ENCODE data around the gene RETNLB. TPM values are rescaled to one million over a fixed set of nuclear protein-coding genes. Genes with fewer than 3 reads are reported as not detected.

RETNLB gene
- total RNA-seq, 1 donor from 2014 or later = not detected

- no peak overlapping the region for H3K9ac ChIP-seq (ENCODE audit: low read length)
- H2AFZ ChIP-seq (ENCODE audit: low read depth, low read length) = no peak overlapping the region
- H3K4me3 Mint-ChIP-seq (ENCODE audit: unreplicated experiment) = no peak overlapping the region
- no peaks in the 10 kb centered on the region for H3K4me1 Mint-ChIP-seq (ENCODE audit: low read depth, unreplicated experiment)
- H3K27me3 ChIP-seq (ENCODE audit: insufficient read depth, low read length) = no peaks in the 10 kb centered on the region
- TF ChIP-seq CTCF (IDR thresholded peaks at IDR 0.05; ENCODE audit: insufficient read depth, low read depth, low read length) (no peak), EZH2 (IDR thresholded peaks at IDR 0.05; ENCODE audit: insufficient read depth, low read length) (no peak)
- FAIRE-seq (no peak), DNase-seq (ENCODE audit: low read depth) (no peak)
- no peaks in the 10 kb centered on the region for H3K36me3 ChIP-seq (ENCODE audit: insufficient read depth, low read length)
- no peaks in the 10 kb centered on the region for H3K79me2 ChIP-seq (ENCODE audit: insufficient read depth, low read length)
- H3K27ac ChIP-seq (ENCODE audit: low read depth, low read length) = no peak overlapping the region
- no peaks in the 10 kb centered on the region for H4K20me1 ChIP-seq (ENCODE audit: insufficient read depth, low read length)
- no peak overlapping the region for H3K4me3 ChIP-seq (ENCODE audit: insufficient read depth, low read depth, low read length)
- no peak overlapping the region for H3K4me2 ChIP-seq (ENCODE audit: low read length)
- no peaks in the 10 kb centered on the region for H3K36me3 Mint-ChIP-seq (ENCODE audit: low read depth, unreplicated experiment)
- no peaks in the 10 kb centered on the region for H3K9me3 Mint-ChIP-seq (ENCODE audit: unreplicated experiment)
- no peaks in the 10 kb centered on the region for H3K27me3 Mint-ChIP-seq (ENCODE audit: low read depth, unreplicated experiment)
- H3K27ac Mint-ChIP-seq (ENCODE audit: unreplicated experiment) = no peak overlapping the region
- H3K9me3 ChIP-seq (ENCODE audit: insufficient read depth, low read depth, low read length) = no peaks in the 10 kb centered on the region
- H3K4me1 ChIP-seq (ENCODE audit: insufficient read depth, low read length) = no peaks in the 10 kb centered on the region
Observed at GRCh38 chr3:108736821-108737220, 20.4 kb downstream of the RETNLB start.

GRCh38 chr3:108728934-108729333 is 28.3 kb downstream of the RETNLB start:
- Histone ChIP-seq H3K4me3 (ENCODE audit: insufficient read depth, low read depth, low read length) (no peak overlapping the region), H3K4me1 (ENCODE audit: insufficient read depth, low read length) (no peaks in the 10 kb centered on the region), H3K9me3 (ENCODE audit: insufficient read depth, low read depth, low read length) (no peaks in the 10 kb centered on the region), H3K36me3 (ENCODE audit: insufficient read depth, low read length) (no peaks in the 10 kb centered on the region), H3K4me2 (ENCODE audit: low read length) (no peak overlapping the region), H2AFZ (ENCODE audit: low read depth, low read length) (no peak overlapping the region), H3K9ac (ENCODE audit: low read length) (no peak overlapping the region), H3K27me3 (ENCODE audit: insufficient read depth, low read length) (no peaks in the 10 kb centered on the region), H4K20me1 (ENCODE audit: insufficient read depth, low read length) (no peaks in the 10 kb centered on the region), H3K79me2 (ENCODE audit: insufficient read depth, low read length) (no peaks in the 10 kb centered on the region), H3K27ac (ENCODE audit: low read depth, low read length) (no peak overlapping the region)
- DNase-seq (ENCODE audit: low read depth) = no peak
- Mint-ChIP-seq H3K27me3 (ENCODE audit: low read depth, unreplicated experiment) (peaks cover 5% of the 10 kb centered on the region), H3K4me1 (ENCODE audit: low read depth, unreplicated experiment) (no peaks in the 10 kb centered on the region), H3K9me3 (ENCODE audit: unreplicated experiment) (no peaks in the 10 kb centered on the region), H3K36me3 (ENCODE audit: low read depth, unreplicated experiment) (no peaks in the 10 kb centered on the region), H3K4me3 (ENCODE audit: unreplicated experiment) (no peak overlapping the region), H3K27ac (ENCODE audit: unreplicated experiment) (no peak overlapping the region)
- FAIRE-seq = no peak
- TF ChIP-seq EZH2 (IDR thresholded peaks at IDR 0.05; ENCODE audit: insufficient read depth, low read length) = no peak
- TF ChIP-seq CTCF (IDR thresholded peaks at IDR 0.05; ENCODE audit: insufficient read depth, low read depth, low read length) = no peak

DNA sequence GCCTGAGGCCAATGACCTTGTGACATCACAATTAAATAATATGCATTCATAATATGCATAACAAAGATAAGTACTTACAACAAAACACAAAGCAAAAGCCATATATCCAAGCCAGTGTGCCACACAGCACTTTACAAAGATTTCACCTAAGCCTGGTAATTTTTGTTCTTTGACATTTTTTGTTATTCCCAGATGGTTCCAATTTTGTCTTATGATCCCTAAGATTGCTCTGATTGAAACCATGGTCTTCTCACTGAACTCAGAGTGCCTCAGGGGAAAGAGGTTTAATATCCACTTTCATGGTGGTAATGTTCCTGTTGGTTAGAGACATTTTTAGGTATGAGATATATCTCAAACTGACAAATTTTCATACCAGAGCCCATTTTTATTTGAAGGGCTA is 29.1 kb downstream of the RETNLB start:
- no peaks in the 10 kb centered on the region for H3K36me3 ChIP-seq (ENCODE audit: insufficient read depth, low read length)
- no peak for TF ChIP-seq EZH2 (IDR thresholded peaks at IDR 0.05; ENCODE audit: insufficient read depth, low read length)
- TF ChIP-seq CTCF (IDR thresholded peaks at IDR 0.05; ENCODE audit: insufficient read depth, low read depth, low read length) = no peak
- H2AFZ ChIP-seq (ENCODE audit: low read depth, low read length) = no peak overlapping the region
- no peak overlapping the region for H3K9ac ChIP-seq (ENCODE audit: low read length)
- H3K27ac Mint-ChIP-seq (ENCODE audit: unreplicated experiment) = no peak overlapping the region
- no peaks in the 10 kb centered on the region for H3K4me1 Mint-ChIP-seq (ENCODE audit: low read depth, unreplicated experiment)
- H3K36me3 Mint-ChIP-seq (ENCODE audit: low read depth, unreplicated experiment) = no peaks in the 10 kb centered on the region
- no peaks in the 10 kb centered on the region for H3K9me3 Mint-ChIP-seq (ENCODE audit: unreplicated experiment)
- FAIRE-seq (no peak), DNase-seq (ENCODE audit: low read depth) (no peak)
- H3K4me1 ChIP-seq (ENCODE audit: insufficient read depth, low read length) = no peaks in the 10 kb centered on the region
- H3K4me3 ChIP-seq (ENCODE audit: insufficient read depth, low read depth, low read length) = no peak overlapping the region
- no peaks in the 10 kb centered on the region for H3K9me3 ChIP-seq (ENCODE audit: insufficient read depth, low read depth, low read length)
- H3K4me2 ChIP-seq (ENCODE audit: low read length) = no peak overlapping the region
- H3K27ac ChIP-seq (ENCODE audit: low read depth, low read length) = no peak overlapping the region
- H3K79me2 ChIP-seq (ENCODE audit: insufficient read depth, low read length) = no peaks in the 10 kb centered on the region
- peaks cover 5% of the 10 kb centered on the region for H3K27me3 Mint-ChIP-seq (ENCODE audit: low read depth, unreplicated experiment)
- H3K4me3 Mint-ChIP-seq (ENCODE audit: unreplicated experiment) = no peak overlapping the region
- no peaks in the 10 kb centered on the region for H4K20me1 ChIP-seq (ENCODE audit: insufficient read depth, low read length)
- no peaks in the 10 kb centered on the region for H3K27me3 ChIP-seq (ENCODE audit: insufficient read depth, low read length)

Data from astrocyte (in vitro differentiated cells and primary cell).